GM04503 (cell line): ENCODE results near the gene C19orf33.
A peak's percentile ranks its signal among the peaks of the same experiment; 100 is the strongest.
"Not testable (repeated sequence)": the region's sequence is repeated elsewhere in the genome, so short reads cannot be mapped to it uniquely, and the experiment has no call there.

ENCODE experiments used
- DNase-seq: peaks from one replicate; pipeline ENCODE4 v3.0.0-alpha.2; 2012; ENCODE audit warnings: low read depth

C19orf33 gene

GRCh38 chr19:38303517-38304351, at the start of gene C19orf33:
Gene C19orf33 (plus strand): TSS chr19:38304251. CDS start chr19:38304262, 11 bp downstream.
- DNase-seq, result no peak

GRCh38 chr19:38255383-38256014, 48.6 kb upstream of the C19orf33 start:
- no peak for DNase-seq

- not testable (repeated sequence) for DNase-seq
Measured at GRCh38 chr19:38261942-38262341, 42.1 kb upstream of the C19orf33 start.

GRCh38 chr19:38262585-38263268, 41.3 kb upstream of the C19orf33 start:
- DNase-seq, result no peak

- DNase-seq, result no peak
Measured at GRCh38 chr19:38263689-38264485, 40.2 kb upstream of the C19orf33 start.

GRCh38 chr19:38264486-38265212, 39.4 kb upstream of the C19orf33 start, which contains the start of gene SPINT2:
Gene SPINT2 (plus strand): TSS chr19:38264573. CDS start chr19:38264893, 320 bp downstream.
- no peak for DNase-seq

- DNase-seq, result no peak
Measured at GRCh38 chr19:38265213-38265861, 38.7 kb upstream of the C19orf33 start.

GRCh38 chr19:38265921-38266429, 38.1 kb upstream of the C19orf33 start:
- DNase-seq, result no peak

- DNase-seq, result no peak
Measured at GRCh38 chr19:38266981-38267597, 37.0 kb upstream of the C19orf33 start.

- no peak for DNase-seq
Measured at GRCh38 chr19:38267761-38268483, 36.1 kb upstream of the C19orf33 start.

- no peak for DNase-seq
Measured at GRCh38 chr19:38268539-38268938, 35.5 kb upstream of the C19orf33 start.

- DNase-seq, result no peak
Measured at GRCh38 chr19:38270587-38271167, 33.4 kb upstream of the C19orf33 start.

GRCh38 chr19:38273499-38273898, 30.6 kb upstream of the C19orf33 start:
- DNase-seq, result no peak

GRCh38 chr19:38274739-38275138, 29.3 kb upstream of the C19orf33 start:
- no peak for DNase-seq

- no peak for DNase-seq
Measured at GRCh38 chr19:38276942-38277517, 27.0 kb upstream of the C19orf33 start.

- no peak for DNase-seq
Measured at GRCh38 chr19:38277549-38277948, 26.5 kb upstream of the C19orf33 start.

GRCh38 chr19:38277969-38278680, 25.9 kb upstream of the C19orf33 start:
- DNase-seq, result peak; percentile 86

GRCh38 chr19:38278751-38279150, 25.3 kb upstream of the C19orf33 start:
- no peak for DNase-seq
